Kidney epithelial cell (primary cell): ENCODE measurements around the gene CALB2. TPM values are rescaled to one million over a fixed set of nuclear protein-coding genes. Genes with fewer than 3 reads are reported as not detected.
A peak's percentile ranks its signal among the peaks of the same experiment; 100 is the strongest.

Experiments used
- DNase-seq: peaks from one replicate; pipeline ENCODE4 v3.0.0-alpha.2; 2010; ENCODE audit warnings: low read depth
- H3K27me3 ChIP-seq: 2 replicates; pipeline ENCODE4 v1.6.0; 2011; ENCODE audit warnings: low read length; ENCODE audit not compliant: control insufficient read depth, insufficient read depth
- H3K36me3 ChIP-seq: 2 replicates; pipeline ENCODE4 v1.5.1; 2011; ENCODE audit warnings: low read length; ENCODE audit not compliant: control insufficient read depth, insufficient read depth
- H3K4me3 ChIP-seq: 2 replicates; pipeline ENCODE4 v1.5.1; 2011; ENCODE audit warnings: low read depth, mild to moderate bottlenecking, control low read depth, low read length
- total RNA-seq: library from RNA; depleted of rRNA; stranded (reverse); fragments of >200 nt; gene quantifications from 2 replicates; pipeline ENCODE4 v1.2.3, GENCODE V29; 2015
- TF ChIP-seq, protein P1 (sequence below): IDR thresholded peaks from 2 replicates; pipeline ENCODE4 v1.5.1; 2011; ENCODE audit warnings: mild to moderate bottlenecking, moderate library complexity, low read length, control low read depth, inconsistent platforms; ENCODE audit not compliant: insufficient read depth, poor library complexity, severe bottlenecking

Gene CALB2
- total RNA-seq, 1 donor from 2014 or later, result 6.2 TPM

DNA sequence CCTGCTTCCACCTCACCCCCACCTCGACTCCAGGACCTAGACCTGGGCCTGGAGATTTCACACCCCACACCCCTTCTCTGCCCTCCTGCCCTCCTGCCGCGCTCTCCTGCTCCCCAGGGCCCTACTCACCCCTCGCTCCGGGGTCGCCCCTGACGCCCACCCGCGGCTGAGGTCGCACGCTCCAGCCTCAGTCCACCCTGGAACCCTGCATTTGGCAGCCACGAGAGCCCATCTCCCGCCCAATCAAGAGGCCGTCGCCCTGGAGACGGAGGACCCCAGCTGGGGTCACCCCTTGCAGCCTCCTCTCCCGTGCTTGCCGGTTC lies 67.2 kb downstream of the CALB2 start:
- H3K4me3 ChIP-seq, result peak overlapping the region; percentile 39

GRCh38 chr16:71426069-71426879 lies 67.8 kb downstream of the CALB2 start:
- TF ChIP-seq, protein P1, sequence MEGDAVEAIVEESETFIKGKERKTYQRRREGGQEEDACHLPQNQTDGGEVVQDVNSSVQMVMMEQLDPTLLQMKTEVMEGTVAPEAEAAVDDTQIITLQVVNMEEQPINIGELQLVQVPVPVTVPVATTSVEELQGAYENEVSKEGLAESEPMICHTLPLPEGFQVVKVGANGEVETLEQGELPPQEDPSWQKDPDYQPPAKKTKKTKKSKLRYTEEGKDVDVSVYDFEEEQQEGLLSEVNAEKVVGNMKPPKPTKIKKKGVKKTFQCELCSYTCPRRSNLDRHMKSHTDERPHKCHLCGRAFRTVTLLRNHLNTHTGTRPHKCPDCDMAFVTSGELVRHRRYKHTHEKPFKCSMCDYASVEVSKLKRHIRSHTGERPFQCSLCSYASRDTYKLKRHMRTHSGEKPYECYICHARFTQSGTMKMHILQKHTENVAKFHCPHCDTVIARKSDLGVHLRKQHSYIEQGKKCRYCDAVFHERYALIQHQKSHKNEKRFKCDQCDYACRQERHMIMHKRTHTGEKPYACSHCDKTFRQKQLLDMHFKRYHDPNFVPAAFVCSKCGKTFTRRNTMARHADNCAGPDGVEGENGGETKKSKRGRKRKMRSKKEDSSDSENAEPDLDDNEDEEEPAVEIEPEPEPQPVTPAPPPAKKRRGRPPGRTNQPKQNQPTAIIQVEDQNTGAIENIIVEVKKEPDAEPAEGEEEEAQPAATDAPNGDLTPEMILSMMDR, result no peak
- Histone ChIP-seq H3K4me3 (peak overlapping the region; percentile 39), H3K36me3 (no peaks in the 10 kb centered on the region), H3K27me3 (peaks cover 11% of the 10 kb centered on the region)
- DNase-seq, result peak; percentile 51

More for the DNA sequence above, 67.2 kb downstream of the CALB2 start:
- Histone ChIP-seq H3K36me3 (no peaks in the 10 kb centered on the region), H3K27me3 (peaks cover 11% of the 10 kb centered on the region)
- no peak for DNase-seq
- TF ChIP-seq, protein P1, result no peak

GRCh38 chr16:71426880-71427615 lies 68.5 kb downstream of the CALB2 start:
- H3K4me3 ChIP-seq, result no peak overlapping the region
- TF ChIP-seq, protein P1, result no peak
- no peaks in the 10 kb centered on the region for H3K36me3 ChIP-seq
- peaks cover 11% of the 10 kb centered on the region for H3K27me3 ChIP-seq
- no peak for DNase-seq

DNA sequence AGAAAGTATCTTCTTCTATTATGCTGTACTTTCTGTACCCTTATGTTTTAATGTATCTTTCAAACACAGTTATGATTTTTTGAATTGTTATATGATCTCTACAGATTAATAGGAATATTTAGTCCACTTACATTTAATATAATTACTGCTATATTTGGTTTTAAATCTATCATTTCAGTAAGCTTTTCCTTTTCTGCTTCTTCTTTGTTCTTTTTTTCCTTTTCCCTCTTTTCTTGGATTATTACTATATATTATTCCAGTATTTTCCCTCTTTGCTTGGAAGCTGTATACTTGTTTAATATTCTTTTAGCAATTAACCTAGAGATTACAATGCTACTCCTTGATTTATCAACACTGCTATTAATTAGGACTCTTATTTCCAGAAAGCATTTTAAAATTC lies 69.9 kb downstream of the CALB2 start:
- Histone ChIP-seq H3K4me3 (no peak overlapping the region), H3K27me3 (peaks cover 11% of the 10 kb centered on the region), H3K36me3 (no peaks in the 10 kb centered on the region)
- DNase-seq, result no peak
- TF ChIP-seq, protein P1, result no peak

- H3K36me3 ChIP-seq, result no peaks in the 10 kb centered on the region
- TF ChIP-seq, protein P1, result no peak
- peaks cover 11% of the 10 kb centered on the region for H3K27me3 ChIP-seq
- DNase-seq, result no peak
- H3K4me3 ChIP-seq, result no peak overlapping the region
Observed at GRCh38 chr16:71428883-71429282, 70.4 kb downstream of the CALB2 start.
